ENCODE results near the gene ADARB2.

ADARB2 gene

DNA sequence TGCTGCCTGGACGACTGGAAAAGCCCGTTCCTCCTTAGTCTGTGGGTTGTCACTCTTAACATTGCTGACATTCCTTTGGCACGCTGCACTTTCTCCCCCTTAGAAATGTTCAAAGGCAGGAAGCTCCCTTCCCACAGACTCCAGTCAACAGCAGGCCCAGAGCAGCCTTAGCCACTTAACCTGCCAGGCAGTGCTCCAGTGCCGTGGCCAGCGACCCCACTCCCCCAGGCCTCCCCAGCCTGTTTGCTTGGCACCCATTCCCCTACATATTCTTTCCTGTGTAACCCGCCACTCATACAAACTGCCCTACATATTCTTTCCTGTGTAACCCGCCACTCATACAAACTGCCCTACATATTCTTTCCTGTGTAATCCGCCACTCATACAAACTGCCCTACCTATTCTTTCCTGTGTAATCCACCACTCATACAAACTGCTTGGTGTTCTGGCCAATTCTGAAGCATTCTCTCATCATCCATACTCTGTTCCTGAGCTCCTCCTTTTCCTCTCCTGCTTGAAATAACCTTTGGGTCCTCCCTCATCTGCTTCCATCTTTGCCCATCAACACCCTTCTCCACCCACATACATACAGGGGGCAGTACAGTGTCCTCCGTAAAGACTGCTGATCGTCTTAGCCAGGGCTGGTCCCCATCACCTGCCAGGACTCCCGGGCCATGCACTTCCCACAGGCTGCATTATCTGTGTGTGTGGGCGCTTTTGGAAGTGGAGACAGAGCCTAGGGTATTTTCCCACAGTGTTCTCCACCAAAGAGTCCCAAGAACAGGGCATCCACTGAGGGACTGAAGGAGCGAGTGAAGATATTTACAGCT lies 57.3 kb downstream of the ADARB2 start:
- POLR2A ChIA-PET = no interaction called here
- no peak for TF ChIP-seq NFRKB (IDR thresholded peaks at IDR 0.05)
- no peak for TF ChIP-seq LEF1 (IDR thresholded peaks at IDR 0.05; ENCODE audit: borderline replicate concordance)
- no peak for TF ChIP-seq FOXA1 (IDR thresholded peaks at IDR 0.05)
- no peak for TF ChIP-seq BHLHE40 (IDR thresholded peaks at IDR 0.05; ENCODE audit: borderline replicate concordance)
- CTCF ChIA-PET = no interaction called here
- DNase-seq (ENCODE audit: extremely low spot score) = no peak

DNA sequence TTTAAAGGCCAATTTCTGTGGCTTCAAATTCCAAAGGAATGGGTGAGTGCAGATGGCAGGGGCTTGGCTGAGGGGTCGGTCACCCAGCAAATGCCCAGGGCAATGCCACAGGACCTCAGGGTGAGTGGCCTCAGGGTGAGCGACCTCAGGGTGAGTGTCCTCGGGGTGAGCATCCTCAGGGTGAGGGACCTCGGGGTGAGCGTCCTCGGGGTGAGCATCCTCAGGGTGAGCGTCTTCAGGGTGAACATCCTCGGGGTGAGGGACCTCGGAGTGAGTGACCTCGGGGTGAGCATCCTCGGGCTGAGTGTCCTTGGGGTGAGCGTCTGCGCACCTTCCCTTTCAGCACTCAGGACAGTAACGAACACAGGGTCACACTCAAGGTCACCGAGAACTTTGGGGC lies 59.2 kb downstream of the ADARB2 start:
- TF ChIP-seq SUZ12 (IDR thresholded peaks at IDR 0.05) (no peak), ARNT (IDR thresholded peaks at IDR 0.05) (no peak), ZNF384 (IDR thresholded peaks at IDR 0.05) (no peak), TARDBP (IDR thresholded peaks at IDR 0.05) (no peak), CTBP1 (IDR thresholded peaks at IDR 0.05; ENCODE audit: borderline replicate concordance) (no peak), BHLHE40 (IDR thresholded peaks at IDR 0.05; ENCODE audit: borderline replicate concordance) (no peak), ELF4 (IDR thresholded peaks at IDR 0.05) (no peak), LEF1 (IDR thresholded peaks at IDR 0.05; ENCODE audit: borderline replicate concordance) (no peak)

DNA sequence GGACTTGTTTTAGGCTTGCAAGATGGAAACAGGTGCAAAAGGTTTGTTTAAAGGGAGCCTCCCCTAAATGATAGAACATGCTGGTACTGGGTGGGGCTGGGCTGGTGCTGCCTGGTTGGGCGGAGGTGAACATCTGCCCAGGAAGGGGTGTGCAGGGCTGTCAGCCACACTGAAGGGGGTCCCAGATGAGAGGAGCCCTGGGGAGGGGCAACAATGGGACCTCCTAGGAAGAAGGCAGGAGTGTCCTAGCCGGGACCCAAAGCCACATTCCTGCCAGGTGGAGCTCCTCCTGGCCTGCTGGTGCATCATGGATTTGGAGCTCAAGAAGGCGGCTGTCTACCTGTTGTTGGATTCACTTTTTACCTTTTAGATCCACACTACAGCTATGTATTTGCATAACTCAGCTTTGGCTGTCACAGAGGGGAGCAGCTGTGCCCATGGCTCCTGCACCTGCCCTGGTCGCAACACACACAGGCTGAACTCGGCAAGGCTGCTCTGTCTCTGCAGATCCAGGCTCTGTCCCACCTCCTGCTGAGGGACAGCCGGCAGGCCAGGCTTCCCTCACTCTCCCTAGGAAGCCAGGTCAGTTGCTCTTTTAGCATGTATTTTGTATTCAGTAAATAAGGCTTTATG lies 59.9 kb downstream of the ADARB2 start:
- no peak for TF ChIP-seq CTBP1 (IDR thresholded peaks at IDR 0.05; ENCODE audit: borderline replicate concordance)
- TF ChIP-seq SP1 (IDR thresholded peaks at IDR 0.05) = no peak
- no peak for TF ChIP-seq FOXK2 (IDR thresholded peaks at IDR 0.05)
- TF ChIP-seq, protein P1, sequence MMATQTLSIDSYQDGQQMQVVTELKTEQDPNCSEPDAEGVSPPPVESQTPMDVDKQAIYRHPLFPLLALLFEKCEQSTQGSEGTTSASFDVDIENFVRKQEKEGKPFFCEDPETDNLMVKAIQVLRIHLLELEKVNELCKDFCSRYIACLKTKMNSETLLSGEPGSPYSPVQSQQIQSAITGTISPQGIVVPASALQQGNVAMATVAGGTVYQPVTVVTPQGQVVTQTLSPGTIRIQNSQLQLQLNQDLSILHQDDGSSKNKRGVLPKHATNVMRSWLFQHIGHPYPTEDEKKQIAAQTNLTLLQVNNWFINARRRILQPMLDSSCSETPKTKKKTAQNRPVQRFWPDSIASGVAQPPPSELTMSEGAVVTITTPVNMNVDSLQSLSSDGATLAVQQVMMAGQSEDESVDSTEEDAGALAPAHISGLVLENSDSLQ (IDR thresholded peaks at IDR 0.05) = no peak
- TF ChIP-seq FOXM1 (IDR thresholded peaks at IDR 0.05; ENCODE audit: borderline replicate concordance) = no peak
- TF ChIP-seq TARDBP (IDR thresholded peaks at IDR 0.05) = no peak
- TF ChIP-seq BHLHE40 (IDR thresholded peaks at IDR 0.05; ENCODE audit: borderline replicate concordance) = no peak
- no peak for TF ChIP-seq LEF1 (IDR thresholded peaks at IDR 0.05; ENCODE audit: borderline replicate concordance)
- no peak for TF ChIP-seq ZNF384 (IDR thresholded peaks at IDR 0.05)
- ChIA-PET CTCF (no interaction called here), POLR2A (no interaction called here)
- no peak for DNase-seq (ENCODE audit: extremely low spot score)

More for the DNA sequence above, 59.2 kb downstream of the ADARB2 start:
- POLR2A ChIA-PET = no interaction called here
- CTCF ChIA-PET = no interaction called here
- DNase-seq (ENCODE audit: extremely low spot score) = no peak

DNA sequence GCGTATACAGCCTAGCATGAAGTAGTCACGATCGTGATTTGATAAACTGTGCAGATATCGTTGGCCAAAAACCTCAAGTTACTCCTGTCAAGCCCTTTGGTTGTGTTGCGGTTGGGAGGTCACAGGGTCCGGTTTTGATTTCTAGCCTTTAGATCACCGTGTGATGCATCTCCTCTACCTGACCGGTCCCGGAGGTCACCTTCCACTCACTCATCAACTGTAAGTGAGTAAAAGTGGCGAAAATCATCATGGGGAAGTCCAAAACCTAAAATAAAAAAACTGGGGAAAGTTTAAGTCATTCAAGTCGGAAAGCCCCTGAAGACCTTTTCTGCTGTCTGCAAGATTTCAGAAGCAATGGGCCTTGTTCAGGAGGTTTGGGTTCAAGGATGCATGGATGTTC lies 62.8 kb downstream of the ADARB2 start:
- CTCF ChIA-PET = no interaction called here
- DNase-seq (ENCODE audit: extremely low spot score) = no peak
- TF ChIP-seq BHLHE40 (IDR thresholded peaks at IDR 0.05; ENCODE audit: borderline replicate concordance) (no peak), ELF4 (IDR thresholded peaks at IDR 0.05) (no peak), ARNT (IDR thresholded peaks at IDR 0.05) (no peak), L3MBTL2 (conservative IDR thresholded peaks at IDR 0.05) (no peak), FOXM1 (IDR thresholded peaks at IDR 0.05; ENCODE audit: borderline replicate concordance) (no peak), CTBP1 (IDR thresholded peaks at IDR 0.05; ENCODE audit: borderline replicate concordance) (no peak)
- TF ChIP-seq, protein P1 (IDR thresholded peaks at IDR 0.05) = no peak
- POLR2A ChIA-PET = no interaction called here

DNA sequence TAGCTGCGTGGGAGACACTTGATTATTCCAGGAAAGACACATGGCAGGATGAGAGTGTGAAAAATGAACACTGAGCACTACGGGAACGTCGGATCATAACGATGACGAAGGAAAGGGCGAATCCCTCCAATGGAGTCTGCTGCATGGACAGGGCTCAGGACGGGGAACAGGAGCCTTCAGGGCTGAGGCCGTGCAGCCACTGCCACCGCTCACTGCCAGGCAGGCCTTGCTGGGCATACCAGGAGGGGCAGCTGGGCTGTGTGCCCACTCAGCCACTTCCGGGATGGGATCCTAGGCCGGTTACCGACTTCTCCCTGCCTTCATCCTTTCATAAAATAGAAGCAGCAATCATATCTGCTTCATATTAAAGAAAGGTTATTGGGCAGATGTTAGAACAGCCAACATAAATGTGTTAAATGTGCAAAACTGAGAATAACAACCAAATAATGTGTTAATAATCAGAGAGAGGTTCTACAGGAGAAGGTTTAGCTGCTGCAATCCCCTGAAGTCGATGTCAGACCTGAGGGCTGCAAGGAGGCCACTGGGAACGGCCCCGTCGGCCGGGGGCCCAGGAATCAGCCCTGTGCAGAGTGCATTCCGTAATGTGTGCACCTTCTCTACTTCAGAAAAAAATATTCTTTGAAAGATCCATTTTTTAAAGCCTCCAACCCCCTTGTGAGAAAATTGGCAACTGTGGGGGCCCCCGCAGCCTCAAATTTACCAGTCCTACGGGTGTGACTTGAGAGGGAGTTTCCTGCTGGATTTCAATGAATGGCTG lies 63.6 kb downstream of the ADARB2 start:
- ChIA-PET POLR2A (no interaction called here), CTCF (no interaction called here)
- TF ChIP-seq FOXA1 (IDR thresholded peaks at IDR 0.05) (no peak), TARDBP (IDR thresholded peaks at IDR 0.05) (no peak)
- TF ChIP-seq, protein P1 (IDR thresholded peaks at IDR 0.05) = no peak
- DNase-seq (ENCODE audit: extremely low spot score) = no peak

DNA sequence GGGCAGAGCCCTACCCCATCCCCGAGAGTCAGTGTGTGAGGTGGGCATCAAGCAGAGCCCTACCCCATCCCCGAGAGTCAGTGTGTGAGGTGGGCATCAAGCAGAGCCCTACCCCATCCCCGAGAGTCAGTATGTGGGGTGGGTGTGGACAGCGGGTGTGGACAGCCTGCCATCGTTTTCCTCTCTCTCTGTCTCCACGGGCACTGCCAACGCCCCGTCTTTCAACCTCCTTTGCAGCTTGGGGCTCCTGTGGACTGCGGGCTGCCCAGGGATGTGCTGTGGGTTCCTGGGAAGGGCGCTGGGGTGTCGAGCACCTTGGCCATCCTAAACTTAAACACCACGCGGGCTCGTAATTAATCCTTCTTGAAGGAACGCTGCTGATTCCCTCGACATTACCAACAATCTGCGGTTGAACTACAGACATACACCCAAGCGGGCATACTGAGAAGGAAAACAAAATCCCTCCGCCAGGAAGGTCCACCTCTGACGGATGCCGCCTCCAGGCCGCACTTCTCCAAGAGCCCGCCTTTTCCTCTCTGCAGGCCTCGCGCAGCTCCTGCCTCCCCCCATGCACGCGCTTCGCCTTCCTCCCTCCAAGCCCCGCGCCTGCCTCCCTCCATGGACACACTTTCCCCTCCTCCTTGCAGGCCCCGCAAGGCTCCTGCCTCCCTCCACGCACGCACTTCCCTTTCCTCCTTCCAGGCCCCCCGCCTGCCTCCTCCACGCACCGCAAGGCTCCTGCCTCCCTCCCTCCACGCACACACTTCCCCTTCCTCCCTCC lies 65.1 kb downstream of the ADARB2 start:
- ChIA-PET POLR2A (no interaction called here), CTCF (no interaction called here)
- no peak for TF ChIP-seq FOXM1 (IDR thresholded peaks at IDR 0.05; ENCODE audit: borderline replicate concordance)
- DNase-seq (ENCODE audit: extremely low spot score) = no peak

Measured in HEK293T (cell line).